ENCODE data around the gene SAMMSON. TPM values are rescaled to one million over a fixed set of nuclear protein-coding genes. Genes with fewer than 3 reads are reported as not detected.

The SAMMSON gene
- total RNA-seq, 1 experiment from 2014 or later = not detected

DNA sequence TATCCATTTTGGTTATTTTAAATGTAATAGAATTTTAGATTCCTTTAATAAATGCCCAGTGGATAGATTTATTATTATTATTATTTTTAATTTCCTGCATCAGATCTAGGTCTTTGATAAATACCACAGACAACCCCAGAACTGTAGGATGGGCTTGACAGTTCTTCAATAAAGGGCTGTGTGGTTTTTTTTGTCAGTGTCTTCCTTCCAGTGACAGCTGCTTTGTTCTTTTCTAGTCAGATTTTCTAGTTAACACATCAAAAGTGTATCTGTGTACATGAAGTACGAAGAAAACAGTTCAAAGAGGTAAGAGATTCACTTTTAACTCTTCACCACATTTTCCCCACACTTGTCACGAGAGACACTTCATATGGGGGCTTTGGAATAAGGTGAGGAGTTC lies 120.3 kb downstream of the SAMMSON start:
- H3K36me3 ChIP-seq (ENCODE audit: control insufficient read depth, insufficient read depth, low read length) = no peaks in the 10 kb centered on the region
- CTCF ChIA-PET = interaction anchor here (1.0 kb wide), 1 partner anchor 16 kb away, joined by 3 read pairs; no protein-coding TSS in a partner anchor
- no peak overlapping the region for H3K4me3 ChIP-seq (ENCODE audit: low read depth in 2 of 2, low read length in 2 of 2)
- ATAC-seq (no peak), DNase-seq (ENCODE audit: low read depth, low spot score) (no peak)
- in situ Hi-C loops (cut with HindIII; ENCODE audit: low pct_unique_long_range_greater_than_20kb, low sequenced_read_pairs) (no loop called here), intact Hi-C loops (cut with micrococcal nuclease; ENCODE audit: unreplicated experiment) (no loop called here)
- no peaks in the 10 kb centered on the region for H3K27me3 ChIP-seq (ENCODE audit: control insufficient read depth, insufficient read depth, low read length)
- H3K4me1 ChIP-seq (ENCODE audit: control insufficient read depth, insufficient read depth, low read length) = no peaks in the 10 kb centered on the region
- no peak overlapping the region for H3K27ac ChIP-seq (ENCODE audit: low read length)
- no peaks in the 10 kb centered on the region for H3K9me3 ChIP-seq (ENCODE audit: control insufficient read depth, insufficient read depth, low read depth, low read length)
- TF ChIP-seq, protein P1, sequence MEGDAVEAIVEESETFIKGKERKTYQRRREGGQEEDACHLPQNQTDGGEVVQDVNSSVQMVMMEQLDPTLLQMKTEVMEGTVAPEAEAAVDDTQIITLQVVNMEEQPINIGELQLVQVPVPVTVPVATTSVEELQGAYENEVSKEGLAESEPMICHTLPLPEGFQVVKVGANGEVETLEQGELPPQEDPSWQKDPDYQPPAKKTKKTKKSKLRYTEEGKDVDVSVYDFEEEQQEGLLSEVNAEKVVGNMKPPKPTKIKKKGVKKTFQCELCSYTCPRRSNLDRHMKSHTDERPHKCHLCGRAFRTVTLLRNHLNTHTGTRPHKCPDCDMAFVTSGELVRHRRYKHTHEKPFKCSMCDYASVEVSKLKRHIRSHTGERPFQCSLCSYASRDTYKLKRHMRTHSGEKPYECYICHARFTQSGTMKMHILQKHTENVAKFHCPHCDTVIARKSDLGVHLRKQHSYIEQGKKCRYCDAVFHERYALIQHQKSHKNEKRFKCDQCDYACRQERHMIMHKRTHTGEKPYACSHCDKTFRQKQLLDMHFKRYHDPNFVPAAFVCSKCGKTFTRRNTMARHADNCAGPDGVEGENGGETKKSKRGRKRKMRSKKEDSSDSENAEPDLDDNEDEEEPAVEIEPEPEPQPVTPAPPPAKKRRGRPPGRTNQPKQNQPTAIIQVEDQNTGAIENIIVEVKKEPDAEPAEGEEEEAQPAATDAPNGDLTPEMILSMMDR (IDR thresholded peaks at IDR 0.05) = no peak
- TF ChIP-seq TCF7L2 (IDR thresholded peaks at IDR 0.05; ENCODE audit: low read depth, low read length) (no peak), POLR2AphosphoS5 (IDR thresholded peaks at IDR 0.05; ENCODE audit: low read depth, low read length) (no peak), SIN3A (IDR thresholded peaks at IDR 0.05; ENCODE audit: borderline replicate concordance, insufficient read depth, low read depth, low read length) (no peak)
- TF ChIP-seq, protein P2, sequence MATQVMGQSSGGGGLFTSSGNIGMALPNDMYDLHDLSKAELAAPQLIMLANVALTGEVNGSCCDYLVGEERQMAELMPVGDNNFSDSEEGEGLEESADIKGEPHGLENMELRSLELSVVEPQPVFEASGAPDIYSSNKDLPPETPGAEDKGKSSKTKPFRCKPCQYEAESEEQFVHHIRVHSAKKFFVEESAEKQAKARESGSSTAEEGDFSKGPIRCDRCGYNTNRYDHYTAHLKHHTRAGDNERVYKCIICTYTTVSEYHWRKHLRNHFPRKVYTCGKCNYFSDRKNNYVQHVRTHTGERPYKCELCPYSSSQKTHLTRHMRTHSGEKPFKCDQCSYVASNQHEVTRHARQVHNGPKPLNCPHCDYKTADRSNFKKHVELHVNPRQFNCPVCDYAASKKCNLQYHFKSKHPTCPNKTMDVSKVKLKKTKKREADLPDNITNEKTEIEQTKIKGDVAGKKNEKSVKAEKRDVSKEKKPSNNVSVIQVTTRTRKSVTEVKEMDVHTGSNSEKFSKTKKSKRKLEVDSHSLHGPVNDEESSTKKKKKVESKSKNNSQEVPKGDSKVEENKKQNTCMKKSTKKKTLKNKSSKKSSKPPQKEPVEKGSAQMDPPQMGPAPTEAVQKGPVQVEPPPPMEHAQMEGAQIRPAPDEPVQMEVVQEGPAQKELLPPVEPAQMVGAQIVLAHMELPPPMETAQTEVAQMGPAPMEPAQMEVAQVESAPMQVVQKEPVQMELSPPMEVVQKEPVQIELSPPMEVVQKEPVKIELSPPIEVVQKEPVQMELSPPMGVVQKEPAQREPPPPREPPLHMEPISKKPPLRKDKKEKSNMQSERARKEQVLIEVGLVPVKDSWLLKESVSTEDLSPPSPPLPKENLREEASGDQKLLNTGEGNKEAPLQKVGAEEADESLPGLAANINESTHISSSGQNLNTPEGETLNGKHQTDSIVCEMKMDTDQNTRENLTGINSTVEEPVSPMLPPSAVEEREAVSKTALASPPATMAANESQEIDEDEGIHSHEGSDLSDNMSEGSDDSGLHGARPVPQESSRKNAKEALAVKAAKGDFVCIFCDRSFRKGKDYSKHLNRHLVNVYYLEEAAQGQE (IDR thresholded peaks at IDR 0.05; ENCODE audit: insufficient read depth in 1 of 2, low read depth in 2 of 2, low read length in 1 of 2) = no peak
- POLR2A ChIA-PET = no interaction called here
- no TSS peak for BruUV-seq (replicated peaks)
